HCEC 1CT (cell line): ENCODE data around the gene RUNX1.

ENCODE experiments used
- DNase-seq: peaks from one replicate; pipeline ENCODE4 v3.0.0-alpha.2; 2017

Gene RUNX1

DNA sequence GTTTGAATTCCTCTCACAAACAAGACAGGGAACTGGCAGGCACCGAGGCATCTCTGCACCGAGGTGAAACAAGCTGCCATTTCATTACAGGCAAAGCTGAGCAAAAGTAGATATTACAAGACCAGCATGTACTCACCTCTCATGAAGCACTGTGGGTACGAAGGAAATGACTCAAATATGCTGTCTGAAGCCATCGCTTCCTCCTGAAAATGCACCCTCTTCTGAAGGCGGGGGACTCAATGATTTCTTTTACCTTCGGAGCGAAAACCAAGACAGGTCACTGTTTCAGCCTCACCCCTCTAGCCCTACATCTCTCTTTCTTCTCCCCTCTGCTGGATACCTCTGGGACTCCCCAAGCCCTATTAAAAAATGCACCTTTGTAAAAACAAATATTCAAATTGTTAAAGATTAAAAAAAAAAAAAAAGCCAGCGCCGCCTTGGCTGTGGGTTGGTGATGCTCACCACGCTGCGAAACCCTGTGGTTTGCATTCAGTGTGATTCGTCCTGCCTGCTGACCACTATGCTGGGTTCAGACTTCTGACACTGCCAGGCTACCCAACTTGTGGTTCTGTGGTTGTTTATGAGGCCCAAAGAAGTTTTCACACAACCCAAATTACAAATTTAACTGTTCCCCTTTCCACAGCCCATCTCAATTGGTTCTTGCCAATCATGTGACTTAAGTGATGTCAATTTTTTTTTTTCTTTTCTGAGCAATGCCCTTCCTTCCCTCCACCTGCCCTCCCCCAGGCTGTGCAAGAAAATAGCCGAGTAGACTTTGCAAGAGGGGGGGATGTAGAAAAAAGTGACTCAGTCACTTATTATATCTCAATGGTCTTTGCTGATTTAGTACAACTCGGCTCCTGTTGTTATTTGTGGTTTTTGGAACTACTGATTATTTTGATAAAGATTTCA, at the start of gene RUNX1:
Gene RUNX1, minus strand, starts transcription at position 597 of the 912 bp plus-strand sequence.
- peak; percentile 58 for DNase-seq

DNA sequence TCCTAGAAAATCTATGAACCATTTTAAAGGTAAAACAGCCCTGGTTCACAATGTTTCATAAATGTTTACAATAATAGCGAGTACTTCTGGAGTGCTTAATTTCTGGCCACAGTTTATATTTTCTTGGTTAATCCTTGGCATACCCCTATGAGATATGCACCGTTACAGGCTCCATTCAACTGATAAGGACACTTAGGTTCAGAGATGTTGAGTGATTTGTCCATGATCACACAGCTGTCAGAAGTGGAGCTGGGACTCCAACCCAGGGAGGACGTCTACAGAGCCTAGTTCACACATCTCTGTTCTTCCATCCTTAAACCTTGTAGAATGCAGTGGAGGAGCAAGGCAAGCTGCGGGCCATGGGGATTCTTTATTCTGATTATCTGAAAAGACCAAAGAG, 48.4 kb upstream of the RUNX1 start:
- no peak for DNase-seq

DNA sequence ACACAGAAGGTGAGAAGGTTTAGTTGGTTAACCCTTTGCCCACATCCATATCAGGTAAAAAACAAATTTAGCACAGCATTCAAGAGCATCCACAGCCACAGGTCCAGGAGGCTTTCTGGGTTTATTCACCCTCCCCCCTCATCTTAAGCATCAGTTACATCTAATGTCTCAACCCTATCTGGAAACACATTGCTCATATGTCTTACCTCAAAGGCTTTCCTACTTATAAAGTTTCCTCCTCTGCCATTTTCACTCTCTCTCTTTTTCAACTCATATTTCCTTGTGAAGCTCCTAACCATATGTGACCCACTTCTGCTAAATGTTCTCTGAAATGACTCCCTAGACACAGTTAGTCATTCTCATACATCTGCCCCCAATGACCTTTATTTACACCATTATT, 47.9 kb upstream of the RUNX1 start:
- DNase-seq: no peak

DNA sequence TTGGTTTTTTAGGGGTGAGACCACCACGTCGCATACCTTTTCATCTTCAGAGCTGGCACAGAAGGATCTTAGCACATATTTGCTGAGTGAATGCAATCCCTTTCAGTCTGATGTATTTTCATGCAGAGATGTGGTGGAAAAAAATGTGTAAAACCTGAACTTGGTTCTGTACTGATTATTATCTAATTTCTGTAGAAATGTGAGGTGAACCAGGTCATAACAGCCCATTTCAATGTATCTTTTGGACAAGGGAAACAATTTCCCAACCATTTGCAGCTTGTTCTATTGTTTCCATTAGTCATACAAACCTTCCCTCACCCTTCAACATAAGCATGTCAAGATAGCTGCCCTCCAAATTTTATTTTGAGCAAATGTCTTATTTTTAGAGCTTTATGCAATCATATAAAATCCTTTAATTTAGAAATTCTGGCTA, 46.8 kb upstream of the RUNX1 start:
- DNase-seq: no peak

DNA sequence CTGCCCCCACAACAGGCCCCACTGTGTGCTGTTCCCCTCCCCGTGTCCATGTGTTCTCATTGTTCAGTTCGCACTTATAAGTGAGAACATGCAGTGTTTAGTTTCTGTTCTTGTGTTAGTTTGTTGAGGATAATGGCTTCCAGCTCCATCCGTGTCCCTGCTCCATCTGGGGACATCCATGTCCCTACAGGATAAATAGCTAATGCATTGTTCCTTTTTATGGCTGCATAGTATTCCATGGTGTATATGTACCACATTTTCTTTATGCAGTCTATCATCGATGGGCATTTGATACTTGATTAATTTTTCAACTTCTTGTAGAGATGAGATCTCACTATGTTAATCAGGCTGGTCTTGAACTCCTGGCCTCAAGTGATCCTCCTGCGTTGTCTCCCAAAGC, 44.4 kb upstream of the RUNX1 start:
- no peak for DNase-seq

DNA sequence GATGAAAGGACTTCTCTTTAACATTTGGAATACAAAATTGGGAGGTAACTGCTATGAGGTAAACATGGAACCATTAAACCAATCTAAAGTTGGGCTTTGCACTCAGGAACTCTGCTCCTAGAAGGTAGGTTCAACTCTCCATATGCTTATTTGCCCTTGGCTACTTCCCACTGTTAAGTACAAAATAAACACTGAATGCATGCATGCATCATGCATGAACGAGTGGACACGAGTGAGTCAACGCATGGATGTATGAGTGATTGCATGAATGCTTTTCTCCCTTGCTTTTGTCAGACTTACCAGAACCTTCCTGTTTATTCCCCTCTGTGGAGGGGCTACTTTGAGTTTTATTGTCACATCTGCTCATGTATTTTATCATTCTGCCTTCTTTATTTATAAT, 42.4 kb upstream of the RUNX1 start:
- no peak for DNase-seq

DNA sequence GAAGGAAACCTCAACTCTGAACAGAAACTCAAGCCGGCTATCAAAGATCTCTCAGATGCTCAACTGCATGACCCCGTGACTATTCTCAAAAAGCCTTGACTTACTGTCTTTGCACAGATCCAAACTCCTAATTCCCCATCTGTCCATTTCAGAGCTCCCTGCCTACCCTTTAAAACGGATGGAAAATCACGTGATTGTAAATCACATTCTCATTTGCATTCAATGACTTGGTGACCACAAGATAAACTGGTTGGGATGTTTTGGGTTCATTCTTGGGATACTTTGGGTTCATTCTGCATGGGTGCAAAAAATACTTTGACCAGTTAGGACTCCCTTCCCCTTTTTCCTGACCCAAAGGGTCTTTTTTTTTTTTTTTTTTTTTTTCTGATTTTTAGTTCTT, 41.3 kb upstream of the RUNX1 start:
- DNase-seq: no peak

DNA sequence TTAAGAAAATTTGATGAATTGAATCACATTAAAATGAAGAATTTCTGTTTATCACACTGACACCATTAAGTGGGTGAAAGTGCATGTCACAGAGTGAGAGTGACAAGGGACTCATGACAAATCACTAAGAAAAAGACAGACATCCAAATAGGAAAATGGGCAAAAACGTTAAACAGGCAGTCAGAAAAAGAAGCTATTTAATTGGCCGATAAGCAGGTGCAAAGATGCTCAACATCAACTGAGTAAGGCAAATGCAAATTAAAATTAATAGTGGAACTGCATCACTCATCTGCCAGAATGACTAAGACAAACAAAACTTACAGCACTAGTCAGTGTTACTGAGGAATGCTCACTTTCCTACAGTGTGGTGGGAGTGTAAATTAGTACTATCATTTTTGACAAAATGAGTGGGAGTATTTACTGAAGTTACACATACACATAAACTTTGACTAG, 39.2 kb upstream of the RUNX1 start:
- peak; percentile 38 for DNase-seq

DNA sequence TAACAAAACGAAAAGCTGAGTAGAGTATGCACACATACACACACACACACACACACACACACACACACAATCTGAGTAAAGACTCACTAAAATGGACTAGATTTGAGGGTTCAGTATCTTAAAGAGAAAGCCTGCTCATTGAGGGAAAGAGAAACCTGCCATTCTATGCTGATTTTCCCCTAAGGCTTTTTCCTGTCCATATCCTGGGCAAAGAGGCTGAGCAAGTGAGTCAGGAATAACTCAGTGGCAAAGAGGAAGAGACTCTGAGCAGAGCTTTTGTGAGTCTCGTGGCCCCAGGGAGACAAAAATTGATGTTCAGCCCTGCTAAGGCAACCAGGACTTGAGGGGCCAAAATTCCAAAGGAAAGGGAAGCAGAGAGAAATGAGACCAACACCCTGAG, 37.3 kb upstream of the RUNX1 start:
- peak; percentile 59 for DNase-seq

DNA sequence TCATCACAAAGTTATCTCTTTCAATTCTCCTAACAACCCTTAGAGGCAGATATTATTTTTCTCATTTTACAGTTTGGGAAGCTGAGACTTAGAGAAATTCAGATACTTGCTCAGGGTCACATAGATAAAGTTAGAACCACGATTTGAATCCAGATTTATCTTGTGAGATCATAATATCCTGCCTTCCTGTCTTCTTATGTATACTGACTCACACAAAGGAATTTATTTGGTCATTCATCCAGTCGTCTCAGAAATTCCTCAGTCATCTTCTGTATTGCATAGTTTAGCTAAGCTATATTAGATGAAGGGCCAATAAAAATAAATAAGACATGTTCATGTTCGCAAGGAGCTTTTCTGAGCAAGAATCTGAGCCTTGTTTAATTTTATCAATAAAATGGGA, 35.8 kb upstream of the RUNX1 start:
- DNase-seq: peak; percentile 95

DNA sequence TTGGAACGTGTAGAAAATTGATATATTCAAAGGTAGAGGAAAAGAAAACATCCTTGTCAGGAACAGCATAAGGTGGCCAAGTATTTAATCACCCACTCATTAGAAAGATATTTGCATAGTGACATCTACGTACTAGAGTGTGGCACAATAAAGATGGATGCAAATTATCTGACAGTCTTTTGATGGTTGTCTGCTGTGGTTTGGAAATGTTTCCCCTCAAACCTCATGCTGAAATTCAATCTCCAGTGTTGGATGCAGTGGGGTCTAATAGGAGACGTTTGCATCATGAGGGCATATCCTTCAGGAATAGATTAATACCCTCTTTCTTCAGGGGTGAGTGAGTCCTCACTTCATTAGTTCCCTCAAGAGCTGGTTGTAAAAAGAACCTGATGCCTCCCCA, 34.1 kb upstream of the RUNX1 start:
- no peak for DNase-seq

DNA sequence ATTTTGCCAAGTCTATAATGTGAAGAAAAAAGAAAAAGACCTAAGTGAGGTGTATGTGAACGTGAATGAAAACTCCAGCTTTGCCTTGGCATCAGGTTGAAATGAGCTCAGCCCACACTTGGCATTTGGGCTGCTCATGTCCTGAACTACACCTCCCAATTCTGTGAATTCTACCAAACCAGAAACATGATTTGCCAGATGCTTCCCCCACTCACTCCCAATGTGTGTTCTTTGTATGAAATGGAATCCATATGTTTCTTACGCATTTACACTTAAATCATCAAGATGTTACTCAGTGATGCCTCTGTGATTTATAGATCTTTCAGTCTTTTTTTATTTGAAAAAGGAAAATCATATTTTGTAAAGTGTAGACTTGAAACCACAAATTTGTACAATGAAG, 32.8 kb upstream of the RUNX1 start:
- no peak for DNase-seq

DNA sequence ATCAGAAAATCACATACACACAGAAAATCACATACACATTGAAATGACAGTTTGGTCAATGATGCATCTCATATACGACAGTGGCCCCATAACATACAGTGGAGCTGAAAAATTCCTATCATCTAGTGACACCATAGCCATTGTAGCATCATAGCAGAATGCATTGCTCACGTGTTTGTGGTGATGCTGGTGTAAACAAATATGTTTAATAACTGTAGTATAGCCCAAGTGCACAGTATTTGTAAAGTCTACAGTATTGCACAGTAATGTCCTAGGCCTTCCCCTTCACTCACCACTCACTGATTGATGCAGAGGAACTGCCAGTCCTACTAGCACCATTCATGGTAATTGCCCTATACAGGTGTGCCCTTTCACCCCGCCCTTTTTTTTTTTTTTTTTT, 30.1 kb upstream of the RUNX1 start:
- no peak for DNase-seq

DNA sequence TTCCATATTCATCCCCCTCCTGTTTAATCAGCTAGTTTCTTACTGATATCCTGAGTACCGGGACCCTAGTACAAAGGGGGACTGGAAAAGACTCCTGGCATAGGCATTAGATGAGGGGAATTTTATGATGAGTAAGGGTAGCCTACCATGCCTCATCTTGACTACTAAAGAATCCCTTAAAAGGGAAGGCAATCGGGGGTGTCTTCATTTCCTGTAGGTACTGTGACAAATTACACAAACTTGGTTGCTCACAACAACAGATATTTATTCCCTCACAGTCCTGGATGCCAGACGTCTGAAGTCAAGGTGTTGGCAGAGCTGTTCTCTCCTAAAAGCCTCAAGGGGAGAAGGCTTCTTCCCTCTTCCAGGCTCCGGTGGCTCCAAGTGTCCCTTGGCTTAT, 28.9 kb upstream of the RUNX1 start:
- DNase-seq: no peak

DNA sequence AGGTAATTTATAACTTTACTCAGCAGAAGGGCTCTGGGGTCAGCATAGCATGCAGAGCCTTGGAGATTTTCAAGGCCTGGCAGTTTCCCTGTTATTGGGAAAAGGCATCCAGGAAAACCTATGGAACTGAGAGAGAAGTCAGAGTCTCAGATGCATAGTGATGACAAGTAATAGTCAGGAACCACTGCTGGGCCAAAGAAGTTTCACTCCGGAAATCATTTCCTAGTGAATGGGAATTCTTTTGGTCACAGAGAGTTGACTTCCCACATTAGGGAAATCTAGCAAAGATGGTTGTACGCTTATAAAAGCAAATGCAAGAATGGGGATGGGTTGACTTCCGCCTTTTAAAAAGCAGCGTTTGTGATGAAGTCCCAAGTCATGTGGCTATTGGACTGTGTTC, 28.4 kb upstream of the RUNX1 start:
- DNase-seq: no peak

DNA sequence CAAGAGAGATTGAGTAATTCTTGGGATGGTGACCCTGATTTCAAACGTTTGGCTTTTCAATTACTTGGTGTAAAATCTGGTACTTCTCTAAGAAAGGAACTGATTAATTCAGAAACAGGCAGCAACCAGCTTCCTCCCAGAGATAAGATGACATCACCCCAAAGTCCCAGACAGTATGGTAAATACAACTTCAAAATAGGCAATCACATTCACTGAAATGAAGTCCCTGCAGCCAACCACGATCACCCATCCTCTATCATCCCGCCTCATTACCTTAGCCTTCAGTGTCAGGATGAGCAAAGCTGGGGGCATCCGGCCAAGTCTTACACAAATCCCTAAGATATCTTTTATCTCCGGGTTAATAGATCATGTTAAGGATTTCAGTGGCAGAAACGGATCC, 26.4 kb upstream of the RUNX1 start:
- peak; percentile 11 for DNase-seq

DNA sequence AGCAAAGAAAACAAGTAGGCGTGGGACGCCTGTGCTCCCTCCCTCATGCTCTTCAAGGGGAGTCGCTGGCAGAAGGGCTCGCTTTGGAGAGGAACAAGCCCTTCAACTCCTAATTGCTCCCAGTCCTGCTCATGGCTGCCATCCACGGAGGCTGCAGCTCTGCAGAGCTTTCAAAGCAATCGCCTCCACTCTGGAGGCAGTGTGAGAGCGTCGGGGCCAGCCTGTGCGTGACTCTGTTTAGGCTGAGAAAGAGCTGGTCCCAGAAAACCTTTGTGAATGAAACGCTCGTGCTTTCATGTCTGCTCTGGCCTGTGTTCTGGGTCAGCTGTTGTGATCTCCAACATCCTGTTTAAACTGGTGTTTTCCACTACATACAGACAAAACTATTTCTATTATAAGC, 23.9 kb upstream of the RUNX1 start:
- DNase-seq: no peak

DNA sequence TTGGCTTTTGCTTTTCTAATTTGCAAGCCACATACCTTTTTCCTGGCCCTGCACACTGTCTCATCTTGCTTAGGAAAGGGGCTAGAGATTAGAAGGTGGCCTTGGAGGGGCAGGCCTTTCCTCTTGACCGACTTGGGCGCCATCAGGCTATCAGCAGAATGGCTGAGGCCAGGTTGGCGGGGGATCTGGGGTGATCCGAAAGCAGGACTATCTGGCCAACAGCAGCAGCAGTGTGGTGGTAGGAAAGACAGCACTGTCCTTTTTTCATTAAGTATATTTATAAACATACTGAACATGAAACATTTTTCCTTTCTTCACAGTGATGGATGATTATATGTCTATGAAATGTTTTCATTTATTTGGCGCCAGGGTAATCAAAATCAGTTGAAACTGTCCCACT, 23.5 kb upstream of the RUNX1 start:
- DNase-seq: no peak

DNA sequence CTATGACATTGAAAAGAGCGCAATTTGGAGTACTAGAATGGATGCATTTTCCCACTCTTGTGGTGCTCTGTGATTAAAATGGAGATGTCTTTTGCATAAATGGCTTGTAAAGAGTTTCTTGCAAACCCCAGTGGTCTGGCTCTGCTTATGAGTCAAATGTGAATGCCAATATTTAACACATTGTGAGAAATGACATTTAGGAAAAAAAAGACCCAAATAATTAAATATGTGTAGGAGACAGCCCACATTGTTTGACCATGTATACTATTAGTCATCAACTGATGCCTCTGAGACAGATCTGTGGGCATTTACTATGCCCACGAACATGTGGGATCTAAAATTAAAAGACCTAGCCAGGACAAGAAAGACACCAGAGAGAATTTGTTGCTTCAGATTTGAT, 22.2 kb upstream of the RUNX1 start:
- DNase-seq: no peak

DNA sequence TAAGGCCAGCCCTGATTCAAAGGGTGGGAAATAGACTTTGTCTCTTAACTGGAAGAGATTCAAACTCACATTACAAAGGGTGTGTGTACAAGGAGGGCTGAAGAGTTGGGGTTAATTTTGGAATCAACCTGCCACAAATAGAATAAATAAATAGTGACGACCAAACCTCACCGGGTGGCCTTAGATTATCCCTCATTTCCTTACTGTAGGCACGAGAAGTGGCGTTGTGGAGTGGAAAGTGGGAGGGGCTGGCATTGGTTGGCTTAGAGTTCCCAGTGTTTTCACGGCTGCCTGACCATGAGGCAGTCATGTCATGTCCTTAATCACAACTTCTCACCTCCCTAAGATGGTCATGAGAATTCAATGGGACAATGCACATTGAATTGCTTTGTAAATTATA, 21.3 kb upstream of the RUNX1 start:
- no peak for DNase-seq

DNA sequence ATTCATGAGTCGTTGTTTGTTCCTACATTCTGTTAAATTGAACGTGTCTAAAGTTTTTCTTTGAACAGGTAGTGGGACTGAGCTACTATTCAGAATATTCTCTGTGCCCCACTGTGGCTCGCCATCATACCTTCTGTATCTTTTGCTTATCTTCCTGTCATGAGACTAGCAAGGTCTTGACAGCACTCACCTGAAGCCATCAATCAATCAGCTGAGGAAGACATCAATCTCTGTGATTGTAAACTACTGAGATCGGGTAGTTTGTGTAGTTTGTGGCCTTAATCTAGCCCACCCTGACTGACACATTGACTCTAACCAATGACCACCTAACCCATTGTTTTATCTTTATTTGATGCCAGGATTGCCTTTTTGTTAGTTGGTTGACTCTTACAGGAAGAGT, 17.7 kb upstream of the RUNX1 start:
- no peak for DNase-seq

DNA sequence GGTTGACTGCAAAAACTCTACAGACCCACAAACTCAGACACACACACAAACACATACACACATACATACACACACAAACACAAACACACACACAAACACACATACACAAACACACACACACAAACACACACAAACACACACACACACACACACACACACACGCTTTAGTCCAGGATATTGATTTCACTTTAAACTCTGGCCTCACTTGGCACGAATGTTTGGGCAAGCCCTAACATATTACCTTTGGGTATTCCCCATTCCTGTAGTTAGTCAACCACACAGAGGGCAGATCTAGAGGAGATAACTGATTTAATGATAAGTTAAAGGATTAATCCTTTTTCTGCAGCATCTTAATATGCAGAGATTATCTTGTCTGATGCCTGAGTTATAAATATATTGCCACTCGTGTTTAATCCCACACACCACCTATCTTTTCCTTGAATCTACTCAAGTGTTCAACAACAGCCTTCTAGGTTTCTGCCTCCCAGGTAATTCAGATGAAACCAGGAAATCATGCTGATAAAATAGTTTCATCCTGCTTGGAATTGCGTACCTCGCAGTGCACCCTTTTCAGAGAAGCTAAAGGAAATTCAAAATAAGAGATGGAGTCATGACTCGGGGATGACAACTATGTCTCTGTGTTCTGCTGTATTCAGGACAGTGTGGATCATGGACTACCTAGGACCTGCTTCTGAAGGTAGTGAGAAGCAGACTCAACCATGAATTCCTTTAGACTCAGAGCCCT, 14.5 kb upstream of the RUNX1 start:
- no peak for DNase-seq

DNA sequence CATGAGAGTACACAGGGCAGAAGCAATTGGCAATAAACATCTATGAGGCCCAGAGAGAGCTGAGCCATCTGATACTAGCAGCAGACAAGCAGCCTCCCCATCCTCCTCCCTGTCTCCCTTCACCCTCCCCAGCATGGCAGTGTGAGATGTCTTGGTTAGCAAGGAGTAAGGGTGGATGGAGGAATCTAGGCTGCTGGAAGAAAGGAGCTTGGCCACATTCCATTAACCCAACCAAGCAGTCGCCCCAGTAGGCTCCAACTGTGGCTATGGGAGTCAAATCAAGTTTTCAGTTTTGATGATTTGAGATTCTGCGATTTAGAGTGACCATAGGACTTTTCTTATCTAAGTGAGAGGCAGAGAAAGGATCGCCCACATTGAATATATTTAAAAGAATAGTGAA, 12.9 kb upstream of the RUNX1 start:
- DNase-seq: no peak

DNA sequence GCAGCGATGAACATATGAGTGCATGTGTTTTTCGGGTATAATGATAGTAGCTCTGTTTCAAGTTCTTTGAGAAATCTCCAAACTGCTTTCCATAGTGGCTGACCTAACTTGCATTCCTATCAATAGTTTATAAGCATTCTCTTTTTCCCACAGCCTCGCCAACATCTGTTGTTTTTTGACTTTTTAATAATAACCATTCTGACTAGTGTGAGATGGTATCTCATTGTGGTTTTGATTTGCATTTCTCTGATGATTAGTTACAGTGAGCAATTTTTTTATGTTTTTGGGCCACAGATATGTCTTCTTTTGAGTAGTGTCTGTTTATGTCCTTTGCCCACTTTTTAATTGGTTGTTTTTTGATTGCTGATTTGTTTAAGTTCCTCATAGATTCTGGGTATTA, 10.6 kb upstream of the RUNX1 start:
- peak; percentile 51 for DNase-seq
